ENCODE data around the gene PACS2. TPM values are rescaled to one million over a fixed set of nuclear protein-coding genes. Genes with fewer than 3 reads are reported as not detected.
A peak's percentile ranks its signal among the peaks of the same experiment; 100 is the strongest.

The PACS2 gene
- total and polyA plus RNA-seq, 2 of the 4 experiments (the other 2 are of a cell fraction) = 15.6 to 32.2 TPM

GRCh38 chr14:105436891-105437722 is 122.6 kb downstream of the PACS2 start (continued):
- TF ChIP-seq SMC3 (IDR thresholded peaks at IDR 0.05; ENCODE audit: low read depth, low read length) = no peak

- Histone ChIP-seq H3K27ac (ENCODE audit: insufficient read depth, low read length) (no peak overlapping the region), H3K79me1 (ENCODE audit: low read depth in 1 of 2, low read length in 2 of 2) (peaks cover 15 to 75% of the 10 kb centered on the region in 2 experiments), H3K56ac (ENCODE audit: extremely low read depth, insufficient read depth, low read length) (no peak overlapping the region), H3K9ac (ENCODE audit: low read depth, low read length) (no peak overlapping the region), H3K9me3 (ENCODE audit: control insufficient read depth, insufficient read depth, low read length) (no peaks in the 10 kb centered on the region), H2AK5ac (ENCODE audit: low read depth, low read length) (no peak overlapping the region), H4K5ac (ENCODE audit: low read depth, low read length) (no peak overlapping the region), H2AK9ac (replicated peaks; ENCODE audit: low read depth, low read length, poor library complexity) (peak overlapping the region; percentile 52), H2BK5ac (ENCODE audit: low read depth, low read length, poor library complexity, severe bottlenecking) (no peak overlapping the region), H3K23ac (ENCODE audit: low read depth, low read length) (no peak overlapping the region), H3K4ac (ENCODE audit: low read depth, low read length) (no peak overlapping the region), H3K4me2 (ENCODE audit: low read depth, low read length) (no peak overlapping the region), H4K20me1 (ENCODE audit: insufficient read depth, low read length) (peaks cover 78% of the 10 kb centered on the region), H2BK120ac (ENCODE audit: low read depth, low read length) (no peak overlapping the region), H2BK15ac (ENCODE audit: low read depth, low read length) (no peak overlapping the region), H3K9me1 (ENCODE audit: insufficient read depth, low read length) (peaks cover 4% of the 10 kb centered on the region; the same call in 1 of the 2 replicates), H2BK20ac (ENCODE audit: low read depth, low read length) (no peak overlapping the region), H4K8ac (ENCODE audit: low read depth in 2 of 2, low read length in 2 of 2) (no peak overlapping the region), H3K14ac (replicated peaks; ENCODE audit: low read depth, low read length) (no peak overlapping the region), H2AFZ (replicated peaks; ENCODE audit: low read length, poor library complexity) (no peak overlapping the region), H3K4me3 (ENCODE audit: insufficient read depth, low read depth, low read length) (no peak overlapping the region), H3K36me3 (ENCODE audit: control insufficient read depth, insufficient read depth, low read length) (peaks cover 14% of the 10 kb centered on the region), H3K4me1 (ENCODE audit: control insufficient read depth, insufficient read depth, low read length) (no peaks in the 10 kb centered on the region), H4K91ac (ENCODE audit: insufficient read depth, low read depth, low read length) (no peak overlapping the region), H3K18ac (ENCODE audit: low read depth, low read length) (no peak overlapping the region), H3K27me3 (ENCODE audit: control insufficient read depth, insufficient read depth, low read length) (no peaks in the 10 kb centered on the region)
- 100% methylated on average over 6 of the region's 18 CpGs; no CpG with 5 or more reads in 1 of the 2 experiments for WGBS, 2 experiments (ENCODE audit: extremely low coverage in 2 of 2, insufficient read length in 1 of 2)
- ChIA-PET POLR2A (ENCODE audit: unreplicated experiment) (no interaction called here), CTCF (interaction anchor here (1.1 kb wide), 1 partner anchor 10 kb away, joined by 3 read pairs; no protein-coding TSS in a partner anchor)
- ATAC-seq (ENCODE audit: low read depth) (no peak), DNase-seq (no peak)
- in situ Hi-C loops (cut with MboI; ENCODE audit: low sequenced_read_pairs) (no loop called here), intact Hi-C loops (cut with micrococcal nuclease) (no loop called here), dilution Hi-C loops (cut with HindIII; ENCODE audit: low sequenced_read_pairs, unreplicated experiment) (no loop called here)
- no peak for TF ChIP-seq CHD1 (IDR thresholded peaks at IDR 0.05; ENCODE audit: low read depth, low read length)
- no peak for TF ChIP-seq NFE2L2 (IDR thresholded peaks at IDR 0.05; ENCODE audit: low read depth, low read length)
- TF ChIP-seq RCOR1 (IDR thresholded peaks at IDR 0.05; ENCODE audit: insufficient replicate concordance, low read length) = no peak
- TF ChIP-seq, protein P1, sequence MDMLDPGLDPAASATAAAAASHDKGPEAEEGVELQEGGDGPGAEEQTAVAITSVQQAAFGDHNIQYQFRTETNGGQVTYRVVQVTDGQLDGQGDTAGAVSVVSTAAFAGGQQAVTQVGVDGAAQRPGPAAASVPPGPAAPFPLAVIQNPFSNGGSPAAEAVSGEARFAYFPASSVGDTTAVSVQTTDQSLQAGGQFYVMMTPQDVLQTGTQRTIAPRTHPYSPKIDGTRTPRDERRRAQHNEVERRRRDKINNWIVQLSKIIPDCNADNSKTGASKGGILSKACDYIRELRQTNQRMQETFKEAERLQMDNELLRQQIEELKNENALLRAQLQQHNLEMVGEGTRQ (IDR thresholded peaks at IDR 0.05; ENCODE audit: low read depth, low read length) = no peak
- BruUV-seq (replicated peaks) = no TSS peak
These were observed 123.4 kb downstream of the PACS2 start for GRCh38 chr14:105437723-105438500.

All from IMR-90 (cell line).